ENCODE data around the gene KRTAP4-16.
"Not testable (repeated sequence)": the region's sequence is repeated elsewhere in the genome, so short reads cannot be mapped to it uniquely, and the experiment has no call there.

KRTAP4-16 gene

GRCh38 chr17:41121742-41122141 is 19.7 kb upstream of the KRTAP4-16 start:
- Histone ChIP-seq H3K27ac (no peak overlapping the region), H3K4me3 (no peak overlapping the region), H3K9ac (ENCODE audit: insufficient read length) (no peak overlapping the region), H3K9me3 (ENCODE audit: low read depth, low read length) (peaks cover 3% of the 10 kb centered on the region; the same call in 1 of the 2 replicates), H3K36me3 (ENCODE audit: insufficient read depth, low read length) (no peaks in the 10 kb centered on the region)
- TF ChIP-seq EZH2 (IDR thresholded peaks at IDR 0.05) (no peak), POLR2AphosphoS5 (IDR thresholded peaks at IDR 0.05; ENCODE audit: borderline replicate concordance, low read depth, low read length) (no peak), FOXP2 (optimal IDR thresholded peaks at IDR 0.05; ENCODE audit: control extremely low read depth, extremely low read length, insufficient read depth) (no peak)
- no peak for DNase-seq (ENCODE audit: low read depth, low spot score)

GRCh38 chr17:41119696-41120690 is 18.0 kb upstream of the KRTAP4-16 start:
- Histone ChIP-seq H3K27ac (peak overlapping the region; percentile 91), H3K4me3 (peak overlapping the region; percentile 36; the same call in 1 of the 2 replicates)
- not testable (repeated sequence) for H3K9ac ChIP-seq (ENCODE audit: insufficient read length); H3K36me3 ChIP-seq (ENCODE audit: insufficient read depth, low read length); H3K9me3 ChIP-seq (ENCODE audit: low read depth, low read length)
- DNase-seq (ENCODE audit: low read depth, low spot score), result peak; percentile 86

- no peaks in the 10 kb centered on the region for H3K9me3 ChIP-seq (ENCODE audit: low read depth, low read length)
- no peak overlapping the region for H3K9ac ChIP-seq (ENCODE audit: insufficient read length)
- no peak for TF ChIP-seq EZH2 (IDR thresholded peaks at IDR 0.05)
- TF ChIP-seq POLR2AphosphoS5 (IDR thresholded peaks at IDR 0.05; ENCODE audit: borderline replicate concordance, low read depth, low read length), result no peak
- TF ChIP-seq FOXP2 (optimal IDR thresholded peaks at IDR 0.05; ENCODE audit: control extremely low read depth, extremely low read length, insufficient read depth), result no peak
- no peaks in the 10 kb centered on the region for H3K36me3 ChIP-seq (ENCODE audit: insufficient read depth, low read length)
- no peak for DNase-seq (ENCODE audit: low read depth, low spot score)
- H3K27ac ChIP-seq, result no peak overlapping the region
- H3K4me3 ChIP-seq, result no peak overlapping the region
Measured at GRCh38 chr17:41118721-41119120, 16.7 kb upstream of the KRTAP4-16 start.

- not testable (repeated sequence) for DNase-seq (ENCODE audit: low read depth, low spot score); H3K36me3 ChIP-seq (ENCODE audit: insufficient read depth, low read length); H3K27ac ChIP-seq; H3K9ac ChIP-seq (ENCODE audit: insufficient read length); H3K9me3 ChIP-seq (ENCODE audit: low read depth, low read length); H3K4me3 ChIP-seq
Measured at GRCh38 chr17:41117846-41118386, 15.9 kb upstream of the KRTAP4-16 start, which contains the start of gene KRTAP4-11. Gene KRTAP4-11 (minus strand): TSS chr17:41118373. CDS start chr17:41118315, 58 bp downstream.

- Histone ChIP-seq H3K9me3 (ENCODE audit: low read depth, low read length) (peaks cover 6% of the 10 kb centered on the region; the same call in 1 of the 2 replicates), H3K4me3 (peak overlapping the region; percentile 61), H3K27ac (peak overlapping the region; percentile 43; the same call in 1 of the 2 replicates), H3K36me3 (ENCODE audit: insufficient read depth, low read length) (peaks cover under 1% of the 10 kb centered on the region; the same call in 1 of the 2 replicates), H3K9ac (ENCODE audit: insufficient read length) (peak overlapping the region; percentile 6)
- DNase-seq (ENCODE audit: low read depth, low spot score), result peak; percentile 75
- TF ChIP-seq EZH2 (IDR thresholded peaks at IDR 0.05), result no peak
- TF ChIP-seq FOXP2 (optimal IDR thresholded peaks at IDR 0.05; ENCODE audit: control extremely low read depth, extremely low read length, insufficient read depth), result no peak
- TF ChIP-seq POLR2AphosphoS5 (IDR thresholded peaks at IDR 0.05; ENCODE audit: borderline replicate concordance, low read depth, low read length), result no peak; the same call in 1 of the 2 replicates
Measured at GRCh38 chr17:41116297-41116696, 14.3 kb upstream of the KRTAP4-16 start.

- no peak for DNase-seq (ENCODE audit: low read depth, low spot score)
- H3K9me3 ChIP-seq (ENCODE audit: low read depth, low read length), result peaks cover 10% of the 10 kb centered on the region; the same call in 1 of the 2 replicates
- H3K4me3 ChIP-seq, result no peak overlapping the region
- H3K9ac ChIP-seq (ENCODE audit: insufficient read length), result no peak overlapping the region
- H3K27ac ChIP-seq, result no peak overlapping the region
- TF ChIP-seq POLR2AphosphoS5 (IDR thresholded peaks at IDR 0.05; ENCODE audit: borderline replicate concordance, low read depth, low read length) (no peak), EZH2 (IDR thresholded peaks at IDR 0.05) (no peak), FOXP2 (optimal IDR thresholded peaks at IDR 0.05; ENCODE audit: control extremely low read depth, extremely low read length, insufficient read depth) (no peak)
- peaks cover 5% of the 10 kb centered on the region; the same call in 1 of the 2 replicates for H3K36me3 ChIP-seq (ENCODE audit: insufficient read depth, low read length)
Measured at GRCh38 chr17:41111151-41111885, 9.3 kb upstream of the KRTAP4-16 start.

- H3K9me3 ChIP-seq (ENCODE audit: low read depth, low read length); H3K27ac ChIP-seq; H3K4me3 ChIP-seq; DNase-seq (ENCODE audit: low read depth, low spot score); H3K36me3 ChIP-seq (ENCODE audit: insufficient read depth, low read length); H3K9ac ChIP-seq (ENCODE audit: insufficient read length): not testable (repeated sequence)
Measured at GRCh38 chr17:41108728-41109386, 6.8 kb upstream of the KRTAP4-16 start.

- H3K9ac ChIP-seq (ENCODE audit: insufficient read length), result no peak overlapping the region
- no peak overlapping the region for H3K27ac ChIP-seq
- DNase-seq (ENCODE audit: low read depth, low spot score), result no peak
- TF ChIP-seq FOXP2 (optimal IDR thresholded peaks at IDR 0.05; ENCODE audit: control extremely low read depth, extremely low read length, insufficient read depth) (no peak), POLR2AphosphoS5 (IDR thresholded peaks at IDR 0.05; ENCODE audit: borderline replicate concordance, low read depth, low read length) (no peak), EZH2 (IDR thresholded peaks at IDR 0.05) (no peak)
- H3K9me3 ChIP-seq (ENCODE audit: low read depth, low read length), result peaks cover 10% of the 10 kb centered on the region; the same call in 1 of the 2 replicates
- H3K4me3 ChIP-seq, result no peak overlapping the region
- peaks cover 5% of the 10 kb centered on the region; the same call in 1 of the 2 replicates for H3K36me3 ChIP-seq (ENCODE audit: insufficient read depth, low read length)
Measured at GRCh38 chr17:41107941-41108450, 6.0 kb upstream of the KRTAP4-16 start.

- H3K9me3 ChIP-seq (ENCODE audit: low read depth, low read length); H3K36me3 ChIP-seq (ENCODE audit: insufficient read depth, low read length); H3K9ac ChIP-seq (ENCODE audit: insufficient read length); H3K27ac ChIP-seq; H3K4me3 ChIP-seq; DNase-seq (ENCODE audit: low read depth, low spot score): not testable (repeated sequence)
Measured at GRCh38 chr17:41105347-41105746, 3.3 kb upstream of the KRTAP4-16 start, which contains the start of gene KRTAP4-9. Gene KRTAP4-9 (plus strand): TSS chr17:41105389. CDS start chr17:41105389, 0 bp downstream.

GRCh38 chr17:41104386-41105038 is 2.5 kb upstream of the KRTAP4-16 start:
- not testable (repeated sequence) for H3K27ac ChIP-seq

More at GRCh38 chr17:41104386-41105038, 2.5 kb upstream of the KRTAP4-16 start:
- H3K9me3 ChIP-seq (ENCODE audit: low read depth, low read length); H3K9ac ChIP-seq (ENCODE audit: insufficient read length); DNase-seq (ENCODE audit: low read depth, low spot score); H3K4me3 ChIP-seq; H3K36me3 ChIP-seq (ENCODE audit: insufficient read depth, low read length): not testable (repeated sequence)

Data from SK-N-MC (cell line).